Activated CD4-positive, alpha-beta T cell treated with anti-CD3 and anti-CD28 coated beads, Interleukin-2, amount 10 ng/mL, durations not matched to agents 7 days and 5 days (primary cell): ENCODE measurements around the gene RPS6KA4. TPM values are rescaled to one million over a fixed set of nuclear protein-coding genes. Genes with fewer than 3 reads are reported as not detected.

Experiments used
- CTCF ChIA-PET: fragments of 350-600 bp; sonication (Branson Sonifier 250); formaldehyde crosslinking; loops from one replicate; lab custom pipeline; 2021; ENCODE audit warnings: antibody characterized with exemption; lab: Charles Lee
- POLR2A ChIA-PET: fragments of 350-600 bp; sonication (Branson Sonifier 250); formaldehyde crosslinking; loops from one replicate; lab custom pipeline; 2021; ENCODE audit warnings: antibody characterized with exemption; lab: Charles Lee
- DNase-seq: peaks from one replicate; pipeline ENCODE4 v3.0.0-alpha.2; 2020
- H3K27ac Mint-ChIP-seq: one replicate; pipeline ENCODE4 v1.8.0; 2021; ENCODE audit warnings: mild to moderate bottlenecking, moderate library complexity, mixed read lengths
- H3K27me3 Mint-ChIP-seq: one replicate; pipeline ENCODE4 v1.8.0; 2021; ENCODE audit warnings: mixed read lengths
- H3K36me3 Mint-ChIP-seq: one replicate; pipeline ENCODE4 v1.8.0; 2021; ENCODE audit warnings: low read depth, mixed read lengths
- H3K4me1 Mint-ChIP-seq: one replicate; pipeline ENCODE4 v1.8.0; 2021; ENCODE audit warnings: mixed read lengths
- H3K4me3 Mint-ChIP-seq: one replicate; pipeline ENCODE4 v1.8.0; 2021; ENCODE audit warnings: mild to moderate bottlenecking, moderate library complexity, mixed read lengths
- H3K9me3 Mint-ChIP-seq: one replicate; pipeline ENCODE4 v1.8.0; 2021; ENCODE audit warnings: mixed read lengths
- total RNA-seq, 2 experiments: library from RNA; stranded (reverse); gene quantifications; one replicate each; pipeline ENCODE4 v1.2.3, GENCODE V29; 2021

Gene RPS6KA4
- total RNA-seq, 2 experiments from 2014 or later: 31.0 to 43.0 TPM

DNA sequence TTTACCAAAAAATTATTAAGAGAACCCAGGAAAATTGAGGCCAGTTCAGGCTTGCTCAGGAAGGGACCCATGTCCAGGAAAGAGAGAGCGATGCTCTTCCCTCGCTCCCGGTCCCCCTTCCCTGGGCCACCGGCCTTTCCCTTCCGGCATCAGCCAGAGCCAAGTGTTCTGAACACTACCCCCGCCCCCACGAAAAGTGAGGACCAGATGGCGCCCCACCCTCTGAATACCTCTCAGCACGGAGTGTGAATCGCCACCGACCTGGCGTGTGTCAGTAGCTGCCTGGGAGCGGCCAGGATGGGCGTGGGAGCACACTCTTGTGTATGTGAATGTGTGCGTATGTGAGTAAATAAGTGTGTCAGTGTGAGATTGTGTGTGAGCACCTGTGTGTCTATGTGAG lies 20.2 kb downstream of the RPS6KA4 start:
- POLR2A ChIA-PET: no interaction called here
- CTCF ChIA-PET: no interaction called here
- H3K9me3 Mint-ChIP-seq: no peaks in the 10 kb centered on the region

DNA sequence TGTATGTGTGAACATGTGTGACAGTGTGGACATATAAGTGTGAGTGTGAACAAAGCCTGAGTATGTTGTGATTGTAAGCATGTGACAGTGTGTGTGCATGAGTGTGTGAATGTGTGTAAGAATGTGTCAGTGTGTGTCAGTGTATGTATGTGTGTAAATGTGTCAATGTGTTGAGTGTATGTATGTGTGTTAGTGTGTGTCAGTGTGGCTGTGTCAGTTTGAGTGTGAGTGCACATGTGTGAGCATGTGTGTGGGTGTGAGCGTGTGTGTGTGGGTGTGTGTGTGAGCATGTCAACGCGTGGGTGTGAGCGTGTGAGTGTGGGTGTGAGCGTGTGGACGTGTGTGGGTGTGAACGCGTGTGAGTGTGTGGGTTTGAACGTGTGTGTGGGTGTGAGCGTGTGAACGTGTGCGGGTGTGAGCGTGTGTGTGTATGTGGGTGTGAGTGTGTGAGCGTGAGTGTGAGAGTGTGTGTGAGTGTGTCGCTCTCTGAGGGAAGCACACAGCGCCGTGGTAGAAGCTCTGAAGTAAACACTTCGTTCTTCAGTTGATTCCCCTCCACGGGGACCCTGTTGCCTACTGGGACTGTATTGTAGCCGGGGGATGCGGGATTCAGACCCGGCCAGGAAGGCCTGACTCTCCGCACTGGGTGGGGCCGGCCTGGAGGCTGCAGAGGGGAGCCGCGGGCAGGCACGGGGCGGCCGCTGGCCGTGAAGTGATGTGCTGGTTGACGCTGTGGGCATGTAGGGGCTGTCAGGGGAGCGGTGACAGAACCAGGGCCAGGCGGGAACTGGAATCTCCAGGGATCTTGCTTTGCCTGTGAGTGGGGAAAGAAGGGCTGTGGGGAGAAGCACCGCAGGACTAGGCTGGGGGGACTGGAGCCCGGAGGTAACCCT lies 21.1 kb downstream of the RPS6KA4 start:
- Mint-ChIP-seq H3K27me3 (no peaks in the 10 kb centered on the region), H3K4me3 (no peak overlapping the region), H3K36me3 (no peaks in the 10 kb centered on the region), H3K9me3 (no peaks in the 10 kb centered on the region), H3K27ac (no peak overlapping the region), H3K4me1 (no peaks in the 10 kb centered on the region)
- ChIA-PET CTCF (no interaction called here), POLR2A (no interaction called here)
- DNase-seq: no peak

More for the DNA sequence above, 20.2 kb downstream of the RPS6KA4 start:
- H3K4me3 Mint-ChIP-seq: no peak overlapping the region
- no peaks in the 10 kb centered on the region for H3K4me1 Mint-ChIP-seq
- H3K27ac Mint-ChIP-seq: no peak overlapping the region
- no peaks in the 10 kb centered on the region for H3K27me3 Mint-ChIP-seq
- DNase-seq: no peak
- H3K36me3 Mint-ChIP-seq: no peaks in the 10 kb centered on the region

DNA sequence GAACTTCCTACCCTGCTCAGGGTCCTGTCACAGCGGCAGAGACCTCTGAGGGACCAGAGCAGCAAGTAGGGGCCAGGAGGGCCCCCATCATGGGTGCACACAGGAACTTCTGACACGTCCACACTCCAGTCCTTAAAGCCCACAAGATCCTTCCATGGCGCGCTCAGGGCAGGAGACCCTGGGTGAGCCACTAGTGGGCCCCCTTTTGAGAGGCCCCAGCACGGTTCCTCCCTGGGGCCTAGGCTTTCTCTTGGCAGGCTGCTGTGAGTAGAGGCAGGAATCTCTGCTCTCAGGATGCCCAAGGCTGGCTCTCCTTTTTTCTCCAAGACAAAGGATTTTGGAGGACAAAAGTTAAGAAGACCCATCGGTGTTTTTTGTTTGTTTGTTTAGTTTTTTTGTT lies 22.4 kb downstream of the RPS6KA4 start:
- DNase-seq: no peak
- H3K27me3 Mint-ChIP-seq: no peaks in the 10 kb centered on the region
- no peak overlapping the region for H3K4me3 Mint-ChIP-seq
- H3K4me1 Mint-ChIP-seq: peaks cover 4% of the 10 kb centered on the region
- ChIA-PET POLR2A (no interaction called here), CTCF (no interaction called here)
- H3K9me3 Mint-ChIP-seq: no peaks in the 10 kb centered on the region
- H3K36me3 Mint-ChIP-seq: no peaks in the 10 kb centered on the region
- H3K27ac Mint-ChIP-seq: no peak overlapping the region

DNA sequence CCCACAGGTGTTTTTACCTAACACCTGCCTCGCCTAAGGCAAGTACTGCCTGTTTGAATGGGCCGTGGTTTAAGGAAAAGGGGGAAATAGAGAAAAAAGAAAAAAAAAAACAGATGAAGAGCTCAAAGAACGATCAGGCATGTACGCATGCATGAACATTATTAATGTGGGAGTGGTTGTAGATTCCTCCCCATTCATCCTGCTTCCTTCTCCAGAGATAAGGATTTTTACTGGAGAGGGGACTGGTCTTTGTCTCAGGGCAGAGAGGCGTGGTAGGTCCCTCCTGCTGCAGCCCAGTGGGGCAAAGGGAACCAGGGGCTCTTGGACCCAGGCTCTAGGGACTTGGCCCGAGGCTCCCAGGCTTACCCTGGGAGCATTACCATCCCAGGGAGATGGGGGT lies 23.1 kb downstream of the RPS6KA4 start:
- CTCF ChIA-PET: no interaction called here

DNA sequence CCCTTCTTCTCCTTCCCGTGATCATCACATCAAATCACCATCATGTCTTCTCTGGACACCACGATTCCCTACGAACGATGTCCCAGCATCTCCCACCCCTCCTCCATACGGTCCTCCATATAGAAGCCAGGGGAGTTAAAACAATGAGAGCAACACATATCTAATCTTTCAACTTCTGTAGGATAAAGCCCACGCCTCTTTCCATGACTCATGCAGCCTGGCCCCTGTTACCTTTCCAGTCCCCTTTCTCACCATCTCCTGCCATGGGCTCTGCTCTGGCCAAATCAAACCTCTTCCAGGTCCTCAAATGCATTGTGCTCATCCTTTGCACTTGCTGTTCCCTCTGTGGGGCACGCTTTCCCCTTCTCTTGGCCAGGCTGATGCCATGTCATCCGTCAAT lies 23.6 kb downstream of the RPS6KA4 start:
- Mint-ChIP-seq H3K4me3 (no peak overlapping the region), H3K9me3 (no peaks in the 10 kb centered on the region), H3K36me3 (no peaks in the 10 kb centered on the region), H3K27ac (no peak overlapping the region), H3K4me1 (peaks cover 7% of the 10 kb centered on the region), H3K27me3 (no peaks in the 10 kb centered on the region)
- CTCF ChIA-PET: interaction anchor here (0.6 kb wide), 1 partner anchor 1931 kb away, joined by 5 read pairs; no protein-coding TSS in a partner anchor
- POLR2A ChIA-PET: no interaction called here
- DNase-seq: no peak

More for the DNA sequence above, 23.1 kb downstream of the RPS6KA4 start:
- H3K4me3 Mint-ChIP-seq: no peak overlapping the region
- H3K27ac Mint-ChIP-seq: no peak overlapping the region
- no peak for DNase-seq
- H3K4me1 Mint-ChIP-seq: peaks cover 7% of the 10 kb centered on the region
- H3K36me3 Mint-ChIP-seq: no peaks in the 10 kb centered on the region
- POLR2A ChIA-PET: no interaction called here
- no peaks in the 10 kb centered on the region for H3K27me3 Mint-ChIP-seq
- H3K9me3 Mint-ChIP-seq: no peaks in the 10 kb centered on the region

DNA sequence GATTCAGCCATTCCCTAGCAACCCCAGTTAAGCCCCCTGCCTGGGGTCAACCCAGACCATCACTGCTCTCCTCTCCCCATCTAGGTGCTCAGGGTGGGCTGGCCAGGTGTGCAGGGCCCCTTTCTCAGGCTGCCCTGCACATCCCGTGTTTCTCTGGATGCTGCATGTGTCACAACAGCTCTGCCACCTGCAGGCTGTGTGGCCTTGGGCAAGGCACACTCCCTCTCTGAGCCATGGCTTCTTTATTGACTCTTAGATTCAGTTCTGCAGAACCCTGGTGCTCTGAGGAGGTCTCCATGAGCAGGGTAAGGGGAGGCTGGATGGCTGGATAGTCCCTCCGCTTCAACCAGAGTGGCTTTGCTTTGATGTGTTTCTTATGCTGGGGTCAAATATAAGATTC lies 24.6 kb downstream of the RPS6KA4 start:
- H3K27me3 Mint-ChIP-seq: no peaks in the 10 kb centered on the region
- H3K4me3 Mint-ChIP-seq: no peak overlapping the region
- H3K9me3 Mint-ChIP-seq: no peaks in the 10 kb centered on the region
- CTCF ChIA-PET: no interaction called here
- H3K4me1 Mint-ChIP-seq: peaks cover 7% of the 10 kb centered on the region
- POLR2A ChIA-PET: no interaction called here
- no peaks in the 10 kb centered on the region for H3K36me3 Mint-ChIP-seq
- no peak overlapping the region for H3K27ac Mint-ChIP-seq
- no peak for DNase-seq

DNA sequence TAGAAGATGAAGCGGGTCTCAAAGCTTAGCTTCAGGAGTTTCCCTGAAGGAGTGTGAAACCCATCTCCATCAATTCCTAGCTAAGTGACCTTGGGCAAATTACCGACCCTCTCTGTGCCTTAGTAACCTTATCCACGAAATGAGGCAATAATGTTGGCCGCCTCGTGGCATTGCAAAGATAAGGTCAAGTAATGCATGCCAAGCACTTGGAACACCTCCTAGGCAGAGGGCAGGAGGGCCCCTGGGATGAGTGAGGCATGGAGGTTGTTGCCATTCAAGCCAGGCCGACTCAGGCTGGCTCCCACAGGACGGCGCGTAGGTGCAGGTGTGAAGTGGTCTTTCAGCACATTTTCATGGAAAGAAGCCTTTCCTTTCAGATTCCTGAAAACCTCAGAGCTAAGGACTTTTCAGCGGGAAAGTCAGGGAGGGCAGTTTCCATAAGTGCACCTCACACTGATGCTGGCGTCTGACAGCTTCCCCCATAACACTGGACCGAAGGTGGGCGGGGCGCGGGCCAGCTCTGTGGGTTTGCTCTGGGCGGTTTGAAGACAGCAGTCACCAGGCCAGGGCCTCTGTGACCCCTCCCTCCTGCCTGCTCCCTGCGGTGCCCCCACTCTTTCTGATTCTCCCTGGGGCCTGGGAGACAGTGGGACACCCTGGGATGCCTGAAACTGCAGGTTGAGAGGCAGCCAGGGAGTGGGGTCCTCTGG lies 25.2 kb downstream of the RPS6KA4 start:
- Mint-ChIP-seq H3K9me3 (peaks cover 2% of the 10 kb centered on the region), H3K27me3 (peaks cover under 1% of the 10 kb centered on the region), H3K4me3 (no peak overlapping the region), H3K36me3 (no peaks in the 10 kb centered on the region), H3K4me1 (peaks cover 7% of the 10 kb centered on the region), H3K27ac (no peak overlapping the region)
- CTCF ChIA-PET: no interaction called here
- POLR2A ChIA-PET: no interaction called here
- DNase-seq: no peak

DNA sequence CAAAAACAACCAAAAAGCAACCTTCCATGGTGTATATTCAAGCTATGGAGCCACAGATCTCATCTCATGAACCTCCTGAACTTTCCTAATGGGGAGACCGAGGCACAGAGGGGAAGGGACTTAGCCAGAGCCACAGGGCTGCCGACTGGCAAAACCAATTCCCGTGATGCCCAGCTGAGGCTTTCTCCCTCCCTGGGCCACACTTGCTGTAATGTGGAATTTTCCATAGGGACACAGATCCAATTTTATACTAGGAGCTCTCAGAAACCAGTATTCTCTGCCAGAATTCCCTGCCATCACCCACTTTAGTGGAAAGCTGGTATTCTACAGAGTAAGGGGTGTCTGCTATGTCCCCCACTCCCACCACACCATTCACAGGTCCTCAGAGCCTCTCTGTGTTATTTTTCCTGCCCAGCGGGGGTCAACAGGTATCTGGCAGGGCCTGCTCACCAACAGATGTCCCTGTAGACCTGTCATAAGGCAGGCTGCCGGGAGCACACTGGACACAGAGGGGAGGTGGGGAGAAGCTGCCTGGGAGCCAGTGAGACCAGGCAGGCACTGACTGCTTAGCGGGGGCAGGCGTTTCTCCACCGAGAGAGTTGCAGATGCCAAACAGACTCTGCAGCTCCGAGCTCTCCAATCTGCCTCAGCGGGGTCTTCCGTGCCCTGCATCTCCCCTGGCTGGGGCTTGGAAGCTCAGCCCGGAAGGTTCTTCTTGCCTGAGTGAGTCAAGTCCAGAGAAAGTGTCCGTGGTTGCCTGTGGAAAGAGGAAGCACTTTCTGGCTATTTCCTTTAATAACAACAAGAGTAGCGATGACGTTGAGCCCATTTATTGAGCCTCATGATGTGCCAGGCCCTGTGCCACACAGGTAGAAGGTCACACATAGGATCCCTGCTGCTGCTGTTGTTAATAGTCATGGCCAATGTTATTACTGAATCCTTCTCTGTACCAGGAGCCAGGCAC lies 26.3 kb downstream of the RPS6KA4 start:
- H3K4me3 Mint-ChIP-seq: no peak overlapping the region
- H3K27me3 Mint-ChIP-seq: peaks cover 7% of the 10 kb centered on the region
- no peak overlapping the region for H3K27ac Mint-ChIP-seq
- H3K36me3 Mint-ChIP-seq: no peaks in the 10 kb centered on the region
- DNase-seq: no peak
- H3K9me3 Mint-ChIP-seq: peaks cover 8% of the 10 kb centered on the region
- CTCF ChIA-PET: no interaction called here
- H3K4me1 Mint-ChIP-seq: peaks cover 12% of the 10 kb centered on the region
- POLR2A ChIA-PET: no interaction called here

DNA sequence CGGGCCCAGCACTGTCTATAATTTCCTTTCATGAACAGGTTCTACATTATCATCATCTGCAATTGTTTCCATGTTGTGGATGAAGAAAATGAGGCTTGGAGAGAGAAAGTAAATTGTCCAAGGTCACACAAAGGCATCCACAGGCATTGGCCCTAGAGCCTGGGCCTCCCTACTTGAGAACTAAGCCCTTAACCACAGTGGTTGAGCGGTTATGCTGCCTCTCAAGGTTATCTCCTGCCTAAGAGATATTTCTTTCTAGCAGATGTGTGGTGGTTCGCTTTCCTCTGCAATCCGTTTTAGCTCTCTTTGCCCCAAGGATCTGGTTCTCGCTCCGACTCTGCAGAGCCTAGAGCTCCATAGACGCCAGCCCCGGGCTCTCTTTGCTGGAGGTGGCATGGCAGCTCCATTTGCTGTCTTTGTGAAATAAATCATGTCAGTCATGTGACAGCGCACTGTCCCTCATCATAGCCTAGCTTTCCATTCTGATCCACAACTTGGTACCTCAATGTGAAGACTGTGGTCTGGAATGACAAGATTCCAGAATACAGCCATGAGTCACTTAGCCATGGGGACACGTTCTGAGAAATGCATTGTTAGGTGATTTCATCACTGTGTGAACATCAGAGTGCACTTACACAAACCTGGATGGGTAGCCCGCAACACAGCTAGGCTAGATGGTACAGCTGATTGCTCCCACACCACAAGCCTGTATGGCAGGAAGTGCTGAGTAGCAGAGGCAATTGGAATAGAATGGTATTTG lies 27.2 kb downstream of the RPS6KA4 start:
- peak overlapping the region; percentile 60 for H3K27ac Mint-ChIP-seq
- H3K4me3 Mint-ChIP-seq: no peak overlapping the region
- no peaks in the 10 kb centered on the region for H3K36me3 Mint-ChIP-seq
- POLR2A ChIA-PET: no interaction called here
- CTCF ChIA-PET: no interaction called here
- DNase-seq: no peak
- H3K4me1 Mint-ChIP-seq: peaks cover 19% of the 10 kb centered on the region
- H3K9me3 Mint-ChIP-seq: peaks cover 13% of the 10 kb centered on the region
- peaks cover 7% of the 10 kb centered on the region for H3K27me3 Mint-ChIP-seq

DNA sequence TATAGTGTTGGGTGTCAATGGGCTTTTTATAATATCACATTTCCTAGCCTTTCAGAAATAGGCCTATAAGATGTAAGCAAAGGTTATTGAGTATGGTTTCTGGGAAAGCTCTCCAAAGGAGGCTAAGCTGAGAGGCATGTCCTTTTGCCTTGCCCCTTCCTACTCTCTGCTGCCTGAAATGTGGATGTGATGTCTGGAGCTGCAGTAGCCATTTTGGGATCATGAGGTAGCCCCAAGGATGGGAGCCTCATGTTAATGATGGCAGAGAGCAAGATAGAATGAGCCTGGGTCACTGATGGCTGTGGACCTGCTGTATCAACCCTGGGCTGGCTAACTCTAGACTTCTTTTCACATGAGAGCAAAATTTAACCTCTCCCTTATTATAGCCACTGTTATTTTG lies 29.0 kb downstream of the RPS6KA4 start:
- H3K36me3 Mint-ChIP-seq: no peaks in the 10 kb centered on the region
- H3K27ac Mint-ChIP-seq: no peak overlapping the region
- H3K4me3 Mint-ChIP-seq: no peak overlapping the region
- ChIA-PET POLR2A (no interaction called here), CTCF (no interaction called here)
- DNase-seq: no peak
- H3K27me3 Mint-ChIP-seq: peaks cover 7% of the 10 kb centered on the region
- peaks cover 26% of the 10 kb centered on the region for H3K4me1 Mint-ChIP-seq
- H3K9me3 Mint-ChIP-seq: peaks cover 13% of the 10 kb centered on the region

DNA sequence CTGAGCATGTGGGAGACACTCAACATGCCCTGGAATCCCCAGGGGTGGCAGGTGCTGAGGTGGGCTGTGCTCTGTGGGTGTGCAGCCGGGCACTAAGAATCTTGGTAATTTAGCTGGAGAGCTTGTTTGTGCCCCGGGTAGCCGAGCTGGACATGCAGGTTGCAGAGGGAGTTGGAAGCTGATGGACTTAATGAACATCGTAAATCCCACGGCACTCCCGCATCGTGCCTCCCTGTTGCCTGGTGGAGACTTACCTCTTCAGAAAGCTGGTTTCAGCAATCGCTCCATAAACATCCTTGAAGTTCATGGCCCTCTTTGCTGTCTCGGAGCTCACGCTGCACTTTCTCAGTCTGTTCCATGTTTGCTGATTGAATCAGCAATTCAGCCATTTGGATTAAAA lies 29.9 kb downstream of the RPS6KA4 start:
- H3K36me3 Mint-ChIP-seq: no peaks in the 10 kb centered on the region
- peaks cover 13% of the 10 kb centered on the region for H3K9me3 Mint-ChIP-seq
- H3K4me3 Mint-ChIP-seq: no peak overlapping the region
- peaks cover 26% of the 10 kb centered on the region for H3K4me1 Mint-ChIP-seq
- no peak for DNase-seq
- peaks cover 7% of the 10 kb centered on the region for H3K27me3 Mint-ChIP-seq
- CTCF ChIA-PET: no interaction called here
- H3K27ac Mint-ChIP-seq: no peak overlapping the region
- POLR2A ChIA-PET: no interaction called here

DNA sequence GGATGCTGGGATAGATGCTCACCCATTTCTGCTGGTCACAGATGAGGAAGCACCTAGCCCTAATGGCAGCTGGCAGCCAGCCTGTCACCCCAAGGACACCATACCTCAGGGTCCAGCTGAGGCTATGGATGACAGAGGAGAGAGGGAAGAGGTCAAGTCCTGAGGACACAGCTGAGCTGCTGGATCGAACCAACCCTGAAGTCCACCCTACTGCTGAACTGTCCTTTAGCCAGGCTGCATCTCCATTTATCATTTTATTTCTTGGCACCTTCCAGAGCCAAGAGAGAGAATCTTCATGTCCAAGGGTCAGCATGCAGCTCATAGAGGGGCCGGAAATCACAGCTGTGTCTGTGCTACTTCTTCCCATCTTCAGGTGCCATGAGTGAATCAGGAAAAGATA lies 30.9 kb downstream of the RPS6KA4 start:
- Mint-ChIP-seq H3K4me3 (no peak overlapping the region), H3K27me3 (peaks cover 7% of the 10 kb centered on the region), H3K36me3 (no peaks in the 10 kb centered on the region), H3K9me3 (peaks cover 13% of the 10 kb centered on the region), H3K4me1 (peaks cover 26% of the 10 kb centered on the region), H3K27ac (no peak overlapping the region)
- ChIA-PET POLR2A (no interaction called here), CTCF (interaction anchor here (1.5 kb wide), 1 partner anchor 59 kb away, joined by 3 read pairs; no protein-coding TSS in a partner anchor)
- no peak for DNase-seq
